Tibial nerve (tissue), 4 donors: Measurements from ENCODE around the gene RASA2. TPM values are rescaled to one million over a fixed set of nuclear protein-coding genes. Genes with fewer than 3 reads are reported as not detected.

Experiments used
- DNase-seq, 2 donors: peaks; one replicate each; pipeline ENCODE4 v3.0.0-alpha.2; 2019; ENCODE audit warnings: low spot score in 2 of 2
- H3K27ac ChIP-seq, 4 donors: fragments of 200-600 bp; sonication (generic) in 3 of 4; one replicate each; pipeline ENCODE4 v1.5.1; 2017 to 2019; ENCODE audit warnings: mild to moderate bottlenecking in 1 of 4
- H3K27me3 ChIP-seq, 2 donors: fragments of 200-600 bp; sonication (generic) in 1 of 2; one replicate each; pipeline versions ENCODE4 v1.5.1 to v1.6.0; 2017 to 2019
- H3K36me3 ChIP-seq, 3 donors: fragments of 200-600 bp; sonication (generic); one replicate each; pipeline ENCODE4 v1.5.1; 2018 to 2019
- H3K4me1 ChIP-seq, 4 donors: fragments of 200-600 bp; sonication (generic) in 3 of 4; one replicate each; pipeline ENCODE4 v1.5.1; 2017 to 2019
- H3K4me3 ChIP-seq, 4 donors: fragments of 200-600 bp; sonication (generic) in 3 of 4; one replicate each; pipeline ENCODE4 v1.5.1; 2017 to 2019; ENCODE audit warnings: mild to moderate bottlenecking in 1 of 4, moderate library complexity in 1 of 4
- H3K9me3 ChIP-seq, 4 donors: fragments of 200-600 bp; sonication (generic) in 3 of 4; one replicate each; pipeline ENCODE4 v1.5.1; 2017 to 2019
- CTCF ChIP-seq, 5 experiments: fragments of 200-600 bp in 3 of 5; fragments of 450-650 bp in 2 of 5; sonication (generic) in 3 of 5; IDR thresholded peaks; one replicate each; pipeline ENCODE4 v1.5.1; 2016 to 2019; ENCODE audit warnings: antibody characterized with exemption in 5 of 5, mild to moderate bottlenecking in 3 of 5, moderate library complexity in 2 of 5
- EP300 ChIP-seq, 2 donors: sonication (generic); formaldehyde crosslinking; IDR thresholded peaks; one replicate each; pipeline ENCODE4 v1.6.1; 2017; ENCODE audit warnings: antibody characterized with exemption in 2 of 2, mild to moderate bottlenecking in 1 of 2
- POLR2A ChIP-seq, 2 donors: fragments of 450-650 bp; IDR thresholded peaks; one replicate each; pipeline ENCODE4 v1.6.1; 2017; ENCODE audit warnings: antibody characterized with exemption in 2 of 2, mild to moderate bottlenecking in 2 of 2, moderate library complexity in 2 of 2
- WGBS, 2 donors: methylation state at CpG; one replicate each; pipeline ENCODE4 v1.1.5; 2018; 5-methylcytosine and 5-hydroxymethylcytosine counted together
- total RNA-seq, 4 donors: library from RNA; depleted of rRNA; stranded (reverse); fragments of >200 nt; gene quantifications; one replicate each; pipeline ENCODE4 v1.1.0, GENCODE V29; 2016

Gene RASA2
- total RNA-seq, 4 donors from 2014 or later, result 19.6 to 46.8 (median 37.2) TPM

GRCh38 chr3:141652349-141652748 is 165.5 kb downstream of the RASA2 start:
- WGBS, 2 donors, result 90 to 92% methylated on average over 5 of the region's 5 CpGs
- TF ChIP-seq EP300 (IDR thresholded peaks at IDR 0.05) (no peak), CTCF (IDR thresholded peaks at IDR 0.05) (no peak), POLR2A (IDR thresholded peaks at IDR 0.05) (no peak)
- Histone ChIP-seq H3K36me3 (no peaks in the 10 kb centered on the region), H3K4me3 (no peak overlapping the region), H3K27ac (no peak overlapping the region), H3K27me3 (no peaks in the 10 kb centered on the region), H3K9me3 (peaks cover 0 to 3% (median 0%) of the 10 kb centered on the region in 4 donors), H3K4me1 (peaks cover 0 to 5% (median 0%) of the 10 kb centered on the region in 4 donors)
- DNase-seq, result no peak

- WGBS, 2 donors, result 46 to 58% methylated on average over 4 of the region's 4 CpGs
- H3K4me1 ChIP-seq, result peaks cover 0 to 5% (median 0%) of the 10 kb centered on the region in 4 donors
These were observed 167.0 kb downstream of the RASA2 start for GRCh38 chr3:141653847-141654246.

GRCh38 chr3:141655801-141656200 is 169.0 kb downstream of the RASA2 start:
- peaks cover 0 to 18% (median 0%) of the 10 kb centered on the region in 4 donors for H3K4me1 ChIP-seq
- 85 to 92% methylated on average over 4 of the region's 4 CpGs for WGBS, 2 donors
- H3K27ac ChIP-seq, result no peak overlapping the region

More at GRCh38 chr3:141653847-141654246, 167.0 kb downstream of the RASA2 start:
- Histone ChIP-seq H3K9me3 (peaks cover 0 to 5% (median 0%) of the 10 kb centered on the region in 4 donors), H3K27me3 (no peaks in the 10 kb centered on the region), H3K36me3 (no peaks in the 10 kb centered on the region), H3K27ac (no peak overlapping the region), H3K4me3 (no peak overlapping the region)
- DNase-seq, result no peak
- no peak for TF ChIP-seq CTCF (IDR thresholded peaks at IDR 0.05)
- TF ChIP-seq POLR2A (IDR thresholded peaks at IDR 0.05), result no peak
- no peak for TF ChIP-seq EP300 (IDR thresholded peaks at IDR 0.05)

GRCh38 chr3:141656771-141657170 is 169.9 kb downstream of the RASA2 start:
- Histone ChIP-seq H3K27me3 (peaks cover 0 to 5% of the 10 kb centered on the region in 2 donors), H3K27ac (no peak overlapping the region), H3K4me3 (no peak overlapping the region), H3K9me3 (peaks cover 0 to 5% (median 0%) of the 10 kb centered on the region in 4 donors), H3K4me1 (peaks cover 0 to 18% (median 0%) of the 10 kb centered on the region in 4 donors), H3K36me3 (no peaks in the 10 kb centered on the region)
- no peak for DNase-seq
- WGBS, 2 donors, result 70 to 75% methylated on average over 4 of the region's 4 CpGs
- no peak for TF ChIP-seq EP300 (IDR thresholded peaks at IDR 0.05)
- TF ChIP-seq CTCF (IDR thresholded peaks at IDR 0.05), result no peak
- TF ChIP-seq POLR2A (IDR thresholded peaks at IDR 0.05), result no peak

More at GRCh38 chr3:141655801-141656200, 169.0 kb downstream of the RASA2 start:
- no peak for TF ChIP-seq POLR2A (IDR thresholded peaks at IDR 0.05)
- no peak for TF ChIP-seq EP300 (IDR thresholded peaks at IDR 0.05)
- no peak for TF ChIP-seq CTCF (IDR thresholded peaks at IDR 0.05)
- no peak overlapping the region for H3K4me3 ChIP-seq
- H3K9me3 ChIP-seq, result peaks cover 0 to 5% (median 0%) of the 10 kb centered on the region in 4 donors
- DNase-seq, result no peak
- H3K27me3 ChIP-seq, result peaks cover 0 to 5% of the 10 kb centered on the region in 2 donors
- H3K36me3 ChIP-seq, result no peaks in the 10 kb centered on the region

- H3K27ac ChIP-seq, result no peak overlapping the region
- no peak for DNase-seq
- peaks cover 0 to 5% (median 0%) of the 10 kb centered on the region in 4 donors for H3K9me3 ChIP-seq
- no peak overlapping the region for H3K4me3 ChIP-seq
- H3K27me3 ChIP-seq, result peaks cover 0 to 5% of the 10 kb centered on the region in 2 donors
- TF ChIP-seq CTCF (IDR thresholded peaks at IDR 0.05), result no peak
- H3K36me3 ChIP-seq, result no peaks in the 10 kb centered on the region
- H3K4me1 ChIP-seq, result peaks cover 0 to 18% (median 0%) of the 10 kb centered on the region in 4 donors
These were observed 170.7 kb downstream of the RASA2 start for GRCh38 chr3:141657516-141657915.
